Measurements from ENCODE around the gene GATAD2B. TPM values are rescaled to one million over a fixed set of nuclear protein-coding genes. Genes with fewer than 3 reads are reported as not detected.

The GATAD2B gene
- total and polyA plus RNA-seq, 2 donors (not counting 3 experiments of a cell fraction or from before 2014, with no cell fraction given) = 8.5 to 46.3 TPM

DNA sequence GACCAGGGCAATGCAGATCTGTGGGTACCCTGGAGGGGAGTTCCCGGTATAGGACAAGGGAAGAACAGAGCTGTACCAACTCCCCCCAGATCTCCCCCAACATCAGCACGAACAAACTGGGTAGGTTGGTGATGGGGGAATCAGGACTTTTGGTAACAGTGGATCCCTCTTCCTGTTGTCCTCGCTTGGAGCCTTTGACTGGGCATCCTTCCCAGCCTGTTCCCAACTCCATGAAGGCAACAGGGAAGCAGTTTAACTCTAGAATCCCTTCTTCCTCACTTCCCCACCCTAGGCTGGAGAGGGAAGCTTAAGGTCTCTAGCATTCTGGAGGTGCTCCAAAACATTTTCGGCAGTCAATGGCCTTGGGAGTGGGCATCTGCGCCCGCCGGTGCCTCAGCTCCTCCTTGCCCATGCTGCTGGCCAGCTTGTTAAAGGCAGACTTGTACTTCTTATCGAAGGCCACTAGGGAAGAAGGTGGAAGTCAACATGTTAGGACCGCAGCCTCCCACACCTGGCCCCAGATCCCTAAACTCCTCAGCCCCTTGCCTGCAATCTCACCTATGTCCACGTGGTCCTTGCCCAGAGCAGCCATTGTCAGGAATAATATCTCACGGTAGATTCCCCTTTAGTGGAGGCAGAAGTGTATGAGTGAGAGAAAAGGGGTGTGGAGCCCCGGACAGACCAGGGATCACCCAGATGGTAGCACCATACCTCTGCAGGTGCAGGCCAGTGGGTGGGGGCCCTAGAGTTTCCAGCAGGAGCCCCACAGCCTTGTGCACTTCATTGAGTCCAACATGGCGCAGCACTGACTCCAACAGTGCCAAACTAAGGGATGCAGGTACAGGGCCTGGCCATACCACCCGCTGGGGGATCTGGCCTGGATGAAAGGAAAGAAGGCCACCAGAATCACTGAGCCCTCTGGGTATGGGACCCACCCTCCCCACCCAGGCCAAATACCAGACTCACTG lies 7.5 kb upstream of the GATAD2B start:
- Histone ChIP-seq H2AFZ (ENCODE audit: low read depth, low read length) (no peak overlapping the region), H3K4me1 (ENCODE audit: control insufficient read depth, extremely low read depth, insufficient read depth, low read length) (peaks cover 15% of the 10 kb centered on the region), H3K4me2 (ENCODE audit: insufficient read depth, low read length) (no peak overlapping the region), H3K36me3 (ENCODE audit: control insufficient read depth in 2 of 2, extremely low read depth in 1 of 2, insufficient read depth in 2 of 2, low read length in 2 of 2) (peaks cover 5 to 22% of the 10 kb centered on the region in 2 experiments), H3K79me2 (ENCODE audit: control insufficient read depth, insufficient read depth, low read length) (no peaks in the 10 kb centered on the region), H3K9ac (replicated peaks; ENCODE audit: extremely low read depth, insufficient read depth, low read length) (no peak overlapping the region), H3K4me3 (replicated peaks in 1 of 3; ENCODE audit: insufficient read depth in 1 of 3, low read depth in 1 of 3, low read length in 3 of 3) (no peak overlapping the region), H4K20me1 (replicated peaks; ENCODE audit: control insufficient read depth, extremely low read depth, insufficient read depth, low read length) (no peaks in the 10 kb centered on the region), H3K9me3 (replicated peaks; ENCODE audit: control insufficient read depth, insufficient read depth, low read length) (no peaks in the 10 kb centered on the region), H3K27me3 (ENCODE audit: control insufficient read depth in 2 of 2, insufficient read depth in 2 of 2, low read length in 2 of 2) (no peaks in the 10 kb centered on the region), H3K27ac (ENCODE audit: insufficient read depth, low read depth, low read length) (no peak overlapping the region), H3K9me1 (replicated peaks; ENCODE audit: control insufficient read depth, extremely low read depth, insufficient read depth, low read length) (no peaks in the 10 kb centered on the region)
- BruUV-seq (replicated peaks) = TSS peak; percentile 39
- intact Hi-C loops (cut with micrococcal nuclease) = loop anchor here (1.0 kb wide), 1 partner anchor 33 kb away; the partner anchor contains the start of gene SLC39A1
- dilution Hi-C loops (cut with MboI; ENCODE audit: extremely low pct_ligation_motif_present, low sequenced_read_pairs) = no loop called here
- POLR2A ChIA-PET = no interaction called here
- TF ChIP-seq MAX (IDR thresholded peaks at IDR 0.05; ENCODE audit: insufficient read depth, insufficient read length) (no peak), POLR2A (IDR thresholded peaks at IDR 0.05; ENCODE audit: low read depth, low read length) (no peak), FOS (IDR thresholded peaks at IDR 0.05; ENCODE audit: borderline replicate concordance, insufficient read depth, low read length) (no peak), MYC (IDR thresholded peaks at IDR 0.05; ENCODE audit: low read depth, low read length) (no peak), POLR2AphosphoS5 (IDR thresholded peaks at IDR 0.05; ENCODE audit: insufficient read depth, low read depth, low read length) (no peak), EZH2 (IDR thresholded peaks at IDR 0.05; ENCODE audit: borderline replicate concordance, low read depth, low read length, severe bottlenecking) (no peak), JUN (IDR thresholded peaks at IDR 0.05; ENCODE audit: borderline replicate concordance, insufficient read depth, insufficient read length, low read depth) (no peak), GATA2 (IDR thresholded peaks at IDR 0.05; ENCODE audit: insufficient read depth, insufficient read length, low read depth, low read length) (no peak)
- TF ChIP-seq, protein P1, sequence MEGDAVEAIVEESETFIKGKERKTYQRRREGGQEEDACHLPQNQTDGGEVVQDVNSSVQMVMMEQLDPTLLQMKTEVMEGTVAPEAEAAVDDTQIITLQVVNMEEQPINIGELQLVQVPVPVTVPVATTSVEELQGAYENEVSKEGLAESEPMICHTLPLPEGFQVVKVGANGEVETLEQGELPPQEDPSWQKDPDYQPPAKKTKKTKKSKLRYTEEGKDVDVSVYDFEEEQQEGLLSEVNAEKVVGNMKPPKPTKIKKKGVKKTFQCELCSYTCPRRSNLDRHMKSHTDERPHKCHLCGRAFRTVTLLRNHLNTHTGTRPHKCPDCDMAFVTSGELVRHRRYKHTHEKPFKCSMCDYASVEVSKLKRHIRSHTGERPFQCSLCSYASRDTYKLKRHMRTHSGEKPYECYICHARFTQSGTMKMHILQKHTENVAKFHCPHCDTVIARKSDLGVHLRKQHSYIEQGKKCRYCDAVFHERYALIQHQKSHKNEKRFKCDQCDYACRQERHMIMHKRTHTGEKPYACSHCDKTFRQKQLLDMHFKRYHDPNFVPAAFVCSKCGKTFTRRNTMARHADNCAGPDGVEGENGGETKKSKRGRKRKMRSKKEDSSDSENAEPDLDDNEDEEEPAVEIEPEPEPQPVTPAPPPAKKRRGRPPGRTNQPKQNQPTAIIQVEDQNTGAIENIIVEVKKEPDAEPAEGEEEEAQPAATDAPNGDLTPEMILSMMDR (IDR thresholded peaks at IDR 0.05; ENCODE audit: extremely low read depth in 1 of 2, insufficient read depth in 1 of 2, low read depth in 1 of 2, low read length in 2 of 2) = no peak
- CTCF ChIA-PET = interaction anchor here (2.0 to 5.1 kb wide), 5 partner anchors 10 to 133 kb away, joined by 5 to 34 read pairs (median 11); partner anchors contain the start of gene DENND4B
- FAIRE-seq = no peak
- DNase-seq (ENCODE audit: low read depth, low spot score) = no peak

Data from endothelial cell of umbilical vein (primary cell).